WTC11 (cell line): ENCODE data around the gene NDUFV1. TPM values are rescaled to one million over a fixed set of nuclear protein-coding genes. Genes with fewer than 3 reads are reported as not detected.

Source experiments
- ATAC-seq: fragments of 200-7000 bp; cut with Tn5 transposase; 2 replicates; pipeline ENCODE4 v1.10.0; 2021; ENCODE audit warnings: mild to moderate bottlenecking, moderate library complexity
- CTCF ChIA-PET: fragments of 300-600 bp; sonication (Branson Sonifier 250); formaldehyde crosslinking; loops from one replicate; lab custom pipeline; 2021; ENCODE audit warnings: antibody characterized with exemption; lab: Charles Lee
- POLR2A ChIA-PET: fragments of 350-600 bp; sonication (Branson Sonifier 250); formaldehyde crosslinking; loops from one replicate; lab custom pipeline; 2021; ENCODE audit warnings: antibody characterized with exemption; lab: Charles Lee
- DNase-seq: peaks from one replicate; pipeline ENCODE4 v3.0.0; 2021; ENCODE audit warnings: low spot score
- H3K27ac Mint-ChIP-seq: 2 replicates; pipeline ENCODE4 v1.8.0; 2021; ENCODE audit warnings: mixed read lengths
- H3K27me3 Mint-ChIP-seq: 2 replicates; pipeline ENCODE4 v1.8.0; 2021; ENCODE audit warnings: low read depth, mild to moderate bottlenecking, moderate library complexity, mixed read lengths
- H3K36me3 Mint-ChIP-seq: 2 replicates; pipeline ENCODE4 v1.8.0; 2021; ENCODE audit warnings: mixed read lengths
- H3K4me1 Mint-ChIP-seq: 2 replicates; pipeline ENCODE4 v1.8.0; 2022; ENCODE audit warnings: mixed read lengths
- H3K4me3 Mint-ChIP-seq: 2 replicates; pipeline ENCODE4 v1.8.0; 2021; ENCODE audit warnings: mild to moderate bottlenecking, moderate library complexity, mixed read lengths
- H3K9me3 Mint-ChIP-seq: 2 replicates; pipeline ENCODE4 v1.8.0; 2021; ENCODE audit warnings: mixed read lengths
- ATF3 ChIP-seq: sonication (generic); formaldehyde crosslinking; conservative IDR thresholded peaks from 2 replicates; pipeline ENCODE4 v1.8.1; 2022; ENCODE audit warnings: mild to moderate bottlenecking, missing genetic modification reagents
- CBFB ChIP-seq: sonication (generic); formaldehyde crosslinking; IDR thresholded peaks from 2 replicates; pipeline ENCODE4 v1.8.1; 2022; ENCODE audit warnings: mild to moderate bottlenecking, low read depth, missing genetic modification reagents
- CREB1 ChIP-seq: sonication (generic); formaldehyde crosslinking; IDR thresholded peaks from 2 replicates; pipeline ENCODE4 v1.8.0; 2023; ENCODE audit warnings: mild to moderate bottlenecking, missing genetic modification reagents
- EMX1 ChIP-seq: fragments of 250-450 bp; sonication (Bioruptor Pico); IDR thresholded peaks from 2 replicates; pipeline ENCODE4 v1.8.0; 2021; ENCODE audit warnings: mild to moderate bottlenecking
- ESRRA ChIP-seq: sonication (generic); formaldehyde crosslinking; IDR thresholded peaks from 2 replicates; pipeline ENCODE4 v1.8.1; 2022; ENCODE audit warnings: mild to moderate bottlenecking, missing genetic modification reagents, borderline replicate concordance
- FOXK1 ChIP-seq: sonication (generic); formaldehyde crosslinking; IDR thresholded peaks from 2 replicates; pipeline ENCODE4 v1.8.0; 2022; ENCODE audit warnings: mild to moderate bottlenecking, moderate library complexity, missing genetic modification reagents
- FOXP1 ChIP-seq: sonication (generic); formaldehyde crosslinking; IDR thresholded peaks from 2 replicates; pipeline ENCODE4 v1.8.0; 2022; ENCODE audit warnings: missing genetic modification reagents, mild to moderate bottlenecking, moderate library complexity, borderline replicate concordance
- GRHL2 ChIP-seq: fragments of 250-450 bp; sonication (Bioruptor Pico); IDR thresholded peaks from 2 replicates; pipeline ENCODE4 v1.8.0; 2022; ENCODE audit warnings: mild to moderate bottlenecking, moderate library complexity; ENCODE audit not compliant: insufficient replicate concordance, severe bottlenecking
- JAZF1 ChIP-seq: fragments of 250-450 bp; sonication (Bioruptor Pico); IDR thresholded peaks from 2 replicates; pipeline ENCODE4 v1.9.0; 2021; ENCODE audit warnings: moderate library complexity, mild to moderate bottlenecking, inconsistent platforms
- MYBL2 ChIP-seq: sonication (generic); formaldehyde crosslinking; IDR thresholded peaks from 2 replicates; pipeline ENCODE4 v1.8.1; 2023; ENCODE audit warnings: mild to moderate bottlenecking, moderate library complexity, missing genetic modification reagents
- NFATC4 ChIP-seq: fragments of 250-450 bp; sonication (Bioruptor Pico); IDR thresholded peaks from 2 replicates; pipeline ENCODE4 v1.9.0; 2021; ENCODE audit warnings: mild to moderate bottlenecking
- NR1H2 ChIP-seq: sonication (generic); formaldehyde crosslinking; IDR thresholded peaks from 2 replicates; pipeline ENCODE4 v1.9.0; 2021; ENCODE audit warnings: mild to moderate bottlenecking, moderate library complexity, missing genetic modification reagents
- OVOL2 ChIP-seq: fragments of 250-450 bp; sonication (Bioruptor Pico); IDR thresholded peaks from 2 replicates; pipeline ENCODE4 v1.9.0; 2021; ENCODE audit warnings: mild to moderate bottlenecking, borderline replicate concordance
- PRRX2 ChIP-seq: fragments of 250-450 bp; sonication (Bioruptor Pico); IDR thresholded peaks from 2 replicates; pipeline ENCODE4 v1.8.0; 2021; ENCODE audit warnings: mild to moderate bottlenecking
- RORB ChIP-seq: fragments of 250-450 bp; sonication (Bioruptor Pico); IDR thresholded peaks from 2 replicates; pipeline ENCODE4 v1.9.0; 2021; ENCODE audit warnings: mild to moderate bottlenecking
- SMAD4 ChIP-seq: sonication (generic); formaldehyde crosslinking; IDR thresholded peaks from 2 replicates; pipeline ENCODE4 v1.8.0; 2022; ENCODE audit warnings: mild to moderate bottlenecking, missing genetic modification reagents
- TEAD1 ChIP-seq: sonication (generic); formaldehyde crosslinking; IDR thresholded peaks from 2 replicates; pipeline ENCODE4 v1.8.0; 2022; ENCODE audit warnings: mild to moderate bottlenecking, missing genetic modification reagents
- TEAD4 ChIP-seq: sonication (generic); formaldehyde crosslinking; IDR thresholded peaks from 2 replicates; pipeline ENCODE4 v1.8.0; 2022; ENCODE audit warnings: mild to moderate bottlenecking, missing genetic modification reagents
- USF2 ChIP-seq: sonication (generic); formaldehyde crosslinking; IDR thresholded peaks from 2 replicates; pipeline ENCODE4 v1.8.1; 2023; ENCODE audit warnings: mild to moderate bottlenecking, missing genetic modification reagents, moderate library complexity
- ZNF219 ChIP-seq: sonication (generic); formaldehyde crosslinking; IDR thresholded peaks from 2 replicates; pipeline ENCODE4 v1.8.0; 2023; ENCODE audit warnings: missing genetic modification reagents, mild to moderate bottlenecking, borderline replicate concordance
- ZNF232 ChIP-seq: sonication (generic); formaldehyde crosslinking; IDR thresholded peaks from 2 replicates; pipeline ENCODE4 v1.8.0; 2022; ENCODE audit warnings: mild to moderate bottlenecking, missing genetic modification reagents
- ZNF396 ChIP-seq: fragments of 250-450 bp; sonication (Bioruptor Pico); IDR thresholded peaks from 2 replicates; pipeline ENCODE4 v1.8.0; 2021; ENCODE audit warnings: mild to moderate bottlenecking, moderate library complexity, borderline replicate concordance
- ZNF423 ChIP-seq: fragments of 250-450 bp; sonication (Bioruptor Pico); IDR thresholded peaks from 2 replicates; pipeline ENCODE4 v2.1.2; 2022; ENCODE audit warnings: mild to moderate bottlenecking, moderate library complexity
- total RNA-seq: library from RNA; stranded (reverse); gene quantifications from 3 replicates; pipeline ENCODE4 v1.2.3, GENCODE V29; 2021
- TF ChIP-seq, protein P1 (sequence below): sonication (generic); formaldehyde crosslinking; IDR thresholded peaks from 2 replicates; pipeline ENCODE4 v1.8.1; 2023; ENCODE audit warnings: mild to moderate bottlenecking, missing genetic modification reagents
- TF ChIP-seq, protein P2 (sequence below): sonication (generic); formaldehyde crosslinking; IDR thresholded peaks from 2 replicates; pipeline ENCODE4 v1.8.0; 2023; ENCODE audit warnings: mild to moderate bottlenecking, missing genetic modification reagents
- TF ChIP-seq, protein P3 (sequence below): fragments of 250-450 bp; sonication (Bioruptor Pico); IDR thresholded peaks from 2 replicates; pipeline ENCODE4 v1.9.0; 2021; ENCODE audit warnings: mild to moderate bottlenecking, borderline replicate concordance
- TF ChIP-seq, protein P4 (sequence below): fragments of 200-600 bp; IDR thresholded peaks from 2 replicates; pipeline ENCODE4 v1.8.0; 2022; ENCODE audit warnings: antibody characterized with exemption

Gene NDUFV1
- total RNA-seq, 1 experiment from 2014 or later = 231 TPM

GRCh38 chr11:67610302-67610868, 3.6 kb downstream of the NDUFV1 start:
- no peaks in the 10 kb centered on the region for H3K9me3 Mint-ChIP-seq
- TF ChIP-seq, protein P1, sequence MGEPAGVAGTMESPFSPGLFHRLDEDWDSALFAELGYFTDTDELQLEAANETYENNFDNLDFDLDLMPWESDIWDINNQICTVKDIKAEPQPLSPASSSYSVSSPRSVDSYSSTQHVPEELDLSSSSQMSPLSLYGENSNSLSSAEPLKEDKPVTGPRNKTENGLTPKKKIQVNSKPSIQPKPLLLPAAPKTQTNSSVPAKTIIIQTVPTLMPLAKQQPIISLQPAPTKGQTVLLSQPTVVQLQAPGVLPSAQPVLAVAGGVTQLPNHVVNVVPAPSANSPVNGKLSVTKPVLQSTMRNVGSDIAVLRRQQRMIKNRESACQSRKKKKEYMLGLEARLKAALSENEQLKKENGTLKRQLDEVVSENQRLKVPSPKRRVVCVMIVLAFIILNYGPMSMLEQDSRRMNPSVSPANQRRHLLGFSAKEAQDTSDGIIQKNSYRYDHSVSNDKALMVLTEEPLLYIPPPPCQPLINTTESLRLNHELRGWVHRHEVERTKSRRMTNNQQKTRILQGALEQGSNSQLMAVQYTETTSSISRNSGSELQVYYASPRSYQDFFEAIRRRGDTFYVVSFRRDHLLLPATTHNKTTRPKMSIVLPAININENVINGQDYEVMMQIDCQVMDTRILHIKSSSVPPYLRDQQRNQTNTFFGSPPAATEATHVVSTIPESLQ = no peak
- no peak for TF ChIP-seq SMAD4 (CRISPR knock-in tag)
- TF ChIP-seq ZNF396 = no peak
- no peak for TF ChIP-seq OVOL2
- no peak for TF ChIP-seq ZNF423 (CRISPR knock-in tag)
- no peak for TF ChIP-seq ATF3 (CRISPR knock-in tag)
- no peak for TF ChIP-seq FOXP1
- no peak for TF ChIP-seq EMX1 (CRISPR knock-in tag)
- TF ChIP-seq PRRX2 = no peak
- no peak for TF ChIP-seq ZNF219 (CRISPR knock-in tag)
- no peak for TF ChIP-seq CREB1 (CRISPR knock-in tag)
- no peak for TF ChIP-seq GRHL2 (CRISPR knock-in tag)
- TF ChIP-seq, protein P2, sequence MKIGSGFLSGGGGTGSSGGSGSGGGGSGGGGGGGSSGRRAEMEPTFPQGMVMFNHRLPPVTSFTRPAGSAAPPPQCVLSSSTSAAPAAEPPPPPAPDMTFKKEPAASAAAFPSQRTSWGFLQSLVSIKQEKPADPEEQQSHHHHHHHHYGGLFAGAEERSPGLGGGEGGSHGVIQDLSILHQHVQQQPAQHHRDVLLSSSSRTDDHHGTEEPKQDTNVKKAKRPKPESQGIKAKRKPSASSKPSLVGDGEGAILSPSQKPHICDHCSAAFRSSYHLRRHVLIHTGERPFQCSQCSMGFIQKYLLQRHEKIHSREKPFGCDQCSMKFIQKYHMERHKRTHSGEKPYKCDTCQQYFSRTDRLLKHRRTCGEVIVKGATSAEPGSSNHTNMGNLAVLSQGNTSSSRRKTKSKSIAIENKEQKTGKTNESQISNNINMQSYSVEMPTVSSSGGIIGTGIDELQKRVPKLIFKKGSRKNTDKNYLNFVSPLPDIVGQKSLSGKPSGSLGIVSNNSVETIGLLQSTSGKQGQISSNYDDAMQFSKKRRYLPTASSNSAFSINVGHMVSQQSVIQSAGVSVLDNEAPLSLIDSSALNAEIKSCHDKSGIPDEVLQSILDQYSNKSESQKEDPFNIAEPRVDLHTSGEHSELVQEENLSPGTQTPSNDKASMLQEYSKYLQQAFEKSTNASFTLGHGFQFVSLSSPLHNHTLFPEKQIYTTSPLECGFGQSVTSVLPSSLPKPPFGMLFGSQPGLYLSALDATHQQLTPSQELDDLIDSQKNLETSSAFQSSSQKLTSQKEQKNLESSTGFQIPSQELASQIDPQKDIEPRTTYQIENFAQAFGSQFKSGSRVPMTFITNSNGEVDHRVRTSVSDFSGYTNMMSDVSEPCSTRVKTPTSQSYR = no peak
- TF ChIP-seq, protein P3, sequence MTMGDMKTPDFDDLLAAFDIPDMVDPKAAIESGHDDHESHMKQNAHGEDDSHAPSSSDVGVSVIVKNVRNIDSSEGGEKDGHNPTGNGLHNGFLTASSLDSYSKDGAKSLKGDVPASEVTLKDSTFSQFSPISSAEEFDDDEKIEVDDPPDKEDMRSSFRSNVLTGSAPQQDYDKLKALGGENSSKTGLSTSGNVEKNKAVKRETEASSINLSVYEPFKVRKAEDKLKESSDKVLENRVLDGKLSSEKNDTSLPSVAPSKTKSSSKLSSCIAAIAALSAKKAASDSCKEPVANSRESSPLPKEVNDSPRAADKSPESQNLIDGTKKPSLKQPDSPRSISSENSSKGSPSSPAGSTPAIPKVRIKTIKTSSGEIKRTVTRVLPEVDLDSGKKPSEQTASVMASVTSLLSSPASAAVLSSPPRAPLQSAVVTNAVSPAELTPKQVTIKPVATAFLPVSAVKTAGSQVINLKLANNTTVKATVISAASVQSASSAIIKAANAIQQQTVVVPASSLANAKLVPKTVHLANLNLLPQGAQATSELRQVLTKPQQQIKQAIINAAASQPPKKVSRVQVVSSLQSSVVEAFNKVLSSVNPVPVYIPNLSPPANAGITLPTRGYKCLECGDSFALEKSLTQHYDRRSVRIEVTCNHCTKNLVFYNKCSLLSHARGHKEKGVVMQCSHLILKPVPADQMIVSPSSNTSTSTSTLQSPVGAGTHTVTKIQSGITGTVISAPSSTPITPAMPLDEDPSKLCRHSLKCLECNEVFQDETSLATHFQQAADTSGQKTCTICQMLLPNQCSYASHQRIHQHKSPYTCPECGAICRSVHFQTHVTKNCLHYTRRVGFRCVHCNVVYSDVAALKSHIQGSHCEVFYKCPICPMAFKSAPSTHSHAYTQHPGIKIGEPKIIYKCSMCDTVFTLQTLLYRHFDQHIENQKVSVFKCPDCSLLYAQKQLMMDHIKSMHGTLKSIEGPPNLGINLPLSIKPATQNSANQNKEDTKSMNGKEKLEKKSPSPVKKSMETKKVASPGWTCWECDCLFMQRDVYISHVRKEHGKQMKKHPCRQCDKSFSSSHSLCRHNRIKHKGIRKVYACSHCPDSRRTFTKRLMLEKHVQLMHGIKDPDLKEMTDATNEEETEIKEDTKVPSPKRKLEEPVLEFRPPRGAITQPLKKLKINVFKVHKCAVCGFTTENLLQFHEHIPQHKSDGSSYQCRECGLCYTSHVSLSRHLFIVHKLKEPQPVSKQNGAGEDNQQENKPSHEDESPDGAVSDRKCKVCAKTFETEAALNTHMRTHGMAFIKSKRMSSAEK (CRISPR knock-in tag) = no peak
- no peak for TF ChIP-seq ZNF232 (CRISPR knock-in tag)
- no peak for TF ChIP-seq CBFB
- ChIA-PET POLR2A (no interaction called here), CTCF (no interaction called here)
- peaks cover 5% of the 10 kb centered on the region; the same call in 1 of the 2 replicates for H3K27me3 Mint-ChIP-seq
- no peak overlapping the region for H3K27ac Mint-ChIP-seq
- ATAC-seq (no peak), DNase-seq (no peak)
- peaks cover 21% of the 10 kb centered on the region for H3K36me3 Mint-ChIP-seq
- peaks cover 17% of the 10 kb centered on the region for H3K4me1 Mint-ChIP-seq
- H3K4me3 Mint-ChIP-seq = no peak overlapping the region

- no peak for DNase-seq
- peaks cover 21% of the 10 kb centered on the region for H3K36me3 Mint-ChIP-seq
- no peak overlapping the region for H3K27ac Mint-ChIP-seq
- POLR2A ChIA-PET = no interaction called here
- no peaks in the 10 kb centered on the region for H3K9me3 Mint-ChIP-seq
- ATAC-seq = no peak
- CTCF ChIA-PET = no interaction called here
- no peak overlapping the region for H3K4me3 Mint-ChIP-seq
- peaks cover 6% of the 10 kb centered on the region for H3K27me3 Mint-ChIP-seq
- H3K4me1 Mint-ChIP-seq = peaks cover 16% of the 10 kb centered on the region
- TF ChIP-seq JAZF1 (CRISPR knock-in tag) (no peak), PRRX2 (no peak), MYBL2 (CRISPR knock-in tag) (no peak), ZNF396 (no peak), ESRRA (CRISPR knock-in tag) (no peak), EMX1 (CRISPR knock-in tag) (no peak), USF2 (CRISPR knock-in tag) (no peak), NR1H2 (no peak), FOXK1 (CRISPR knock-in tag) (no peak), TEAD1 (no peak), NFATC4 (no peak), TEAD4 (no peak), RORB (no peak)
- TF ChIP-seq, protein P4, sequence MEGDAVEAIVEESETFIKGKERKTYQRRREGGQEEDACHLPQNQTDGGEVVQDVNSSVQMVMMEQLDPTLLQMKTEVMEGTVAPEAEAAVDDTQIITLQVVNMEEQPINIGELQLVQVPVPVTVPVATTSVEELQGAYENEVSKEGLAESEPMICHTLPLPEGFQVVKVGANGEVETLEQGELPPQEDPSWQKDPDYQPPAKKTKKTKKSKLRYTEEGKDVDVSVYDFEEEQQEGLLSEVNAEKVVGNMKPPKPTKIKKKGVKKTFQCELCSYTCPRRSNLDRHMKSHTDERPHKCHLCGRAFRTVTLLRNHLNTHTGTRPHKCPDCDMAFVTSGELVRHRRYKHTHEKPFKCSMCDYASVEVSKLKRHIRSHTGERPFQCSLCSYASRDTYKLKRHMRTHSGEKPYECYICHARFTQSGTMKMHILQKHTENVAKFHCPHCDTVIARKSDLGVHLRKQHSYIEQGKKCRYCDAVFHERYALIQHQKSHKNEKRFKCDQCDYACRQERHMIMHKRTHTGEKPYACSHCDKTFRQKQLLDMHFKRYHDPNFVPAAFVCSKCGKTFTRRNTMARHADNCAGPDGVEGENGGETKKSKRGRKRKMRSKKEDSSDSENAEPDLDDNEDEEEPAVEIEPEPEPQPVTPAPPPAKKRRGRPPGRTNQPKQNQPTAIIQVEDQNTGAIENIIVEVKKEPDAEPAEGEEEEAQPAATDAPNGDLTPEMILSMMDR = no peak
Measured at GRCh38 chr11:67611165-67611564, 4.4 kb downstream of the NDUFV1 start.
